Osteocyte (in vitro differentiated cells): ENCODE measurements around the gene AGTRAP. TPM values are rescaled to one million over a fixed set of nuclear protein-coding genes. Genes with fewer than 3 reads are reported as not detected.

ENCODE experiments used
- DNase-seq: peaks from one replicate; pipeline ENCODE4 v3.0.0; 2021; ENCODE audit warnings: mixed read lengths; ENCODE audit not compliant: unreplicated experiment; ENCODE audit errors: extremely low spot score
- H3K27ac Mint-ChIP-seq: one replicate; pipeline ENCODE4 v1.8.0; 2021; ENCODE audit warnings: mild to moderate bottlenecking, mixed read lengths; ENCODE audit not compliant: unreplicated experiment
- H3K27me3 Mint-ChIP-seq: one replicate; pipeline ENCODE4 v1.8.0; 2021; ENCODE audit warnings: mixed read lengths; ENCODE audit not compliant: unreplicated experiment
- H3K36me3 Mint-ChIP-seq: one replicate; pipeline ENCODE4 v1.8.0; 2021; ENCODE audit warnings: mixed read lengths; ENCODE audit not compliant: unreplicated experiment
- H3K4me1 Mint-ChIP-seq: one replicate; pipeline ENCODE4 v1.8.0; 2021; ENCODE audit warnings: mixed read lengths; ENCODE audit not compliant: unreplicated experiment
- H3K4me3 Mint-ChIP-seq: one replicate; pipeline ENCODE4 v1.8.0; 2021; ENCODE audit warnings: mild to moderate bottlenecking, moderate library complexity, mixed read lengths; ENCODE audit not compliant: unreplicated experiment
- H3K9me3 Mint-ChIP-seq: one replicate; pipeline ENCODE4 v1.8.0; 2021; ENCODE audit warnings: mixed read lengths; ENCODE audit not compliant: unreplicated experiment
- CTCF ChIP-seq: fragments of 200-600 bp; sonication (generic); IDR thresholded peaks from 2 replicates; pipeline ENCODE4 v1.5.0; 2021; ENCODE audit warnings: antibody characterized with exemption, mild to moderate bottlenecking, moderate library complexity
- total RNA-seq: library from RNA; stranded (reverse); gene quantifications from 2 replicates; pipeline ENCODE4 v1.2.1, GENCODE V29; 2021

The AGTRAP gene
- total RNA-seq, 1 donor from 2014 or later: 25.4 TPM

- no peaks in the 10 kb centered on the region for H3K9me3 Mint-ChIP-seq
These were observed 38.8 kb downstream of the AGTRAP start for GRCh38 chr1:11774753-11775152.

DNA sequence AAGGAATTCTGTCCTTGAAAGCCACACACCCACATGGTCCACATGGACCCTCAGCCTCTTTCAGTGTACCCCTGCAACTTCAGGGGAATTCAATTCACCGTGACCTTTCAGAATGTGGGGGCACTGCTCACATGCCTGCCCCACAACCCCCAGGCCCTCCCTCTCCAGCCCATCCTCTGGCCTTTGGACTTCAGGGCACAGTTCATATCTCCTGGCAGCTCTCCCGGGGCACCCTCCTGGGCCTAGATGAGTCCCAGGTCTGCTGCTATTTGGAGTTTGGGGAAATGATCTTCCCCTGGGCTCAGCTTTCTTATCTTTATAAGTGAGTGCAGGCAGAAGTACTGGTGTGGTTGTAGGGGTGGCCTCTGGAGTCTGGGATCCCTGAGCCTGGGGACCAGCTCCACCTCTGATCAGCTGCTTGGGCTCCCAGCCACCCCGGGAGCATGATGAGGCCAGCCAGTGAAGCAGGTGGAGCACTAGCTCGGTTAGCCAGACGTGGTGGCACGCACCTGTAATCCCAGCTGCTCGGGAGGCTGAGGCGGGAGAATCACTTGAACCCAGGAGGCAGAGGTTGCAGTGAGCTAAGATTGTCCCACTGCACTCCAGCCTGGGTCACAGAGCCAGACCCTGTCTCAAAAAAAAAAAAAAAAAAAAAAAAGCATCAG, 41.9 kb downstream of the AGTRAP start:
- H3K9me3 Mint-ChIP-seq: no peaks in the 10 kb centered on the region
- H3K27me3 Mint-ChIP-seq: no peaks in the 10 kb centered on the region
- H3K4me3 Mint-ChIP-seq: no peak overlapping the region
- H3K36me3 Mint-ChIP-seq: no peaks in the 10 kb centered on the region
- no peak for TF ChIP-seq CTCF
- no peaks in the 10 kb centered on the region for H3K4me1 Mint-ChIP-seq
- no peak for DNase-seq
- H3K27ac Mint-ChIP-seq: no peak overlapping the region

More at GRCh38 chr1:11774753-11775152, 38.8 kb downstream of the AGTRAP start:
- Mint-ChIP-seq H3K27me3 (no peaks in the 10 kb centered on the region), H3K27ac (no peak overlapping the region), H3K36me3 (no peaks in the 10 kb centered on the region), H3K4me3 (no peak overlapping the region), H3K4me1 (no peaks in the 10 kb centered on the region)
- no peak for DNase-seq
- TF ChIP-seq CTCF: no peak

GRCh38 chr1:11778336-11778735, 42.4 kb downstream of the AGTRAP start:
- H3K4me1 Mint-ChIP-seq: no peaks in the 10 kb centered on the region
- no peaks in the 10 kb centered on the region for H3K9me3 Mint-ChIP-seq
- no peak for TF ChIP-seq CTCF
- no peaks in the 10 kb centered on the region for H3K36me3 Mint-ChIP-seq
- H3K27me3 Mint-ChIP-seq: no peaks in the 10 kb centered on the region
- no peak for DNase-seq
- H3K27ac Mint-ChIP-seq: no peak overlapping the region
- H3K4me3 Mint-ChIP-seq: no peak overlapping the region

- Mint-ChIP-seq H3K36me3 (no peaks in the 10 kb centered on the region), H3K27ac (no peak overlapping the region), H3K27me3 (no peaks in the 10 kb centered on the region), H3K4me1 (no peaks in the 10 kb centered on the region), H3K9me3 (no peaks in the 10 kb centered on the region), H3K4me3 (no peak overlapping the region)
- no peak for DNase-seq
- no peak for TF ChIP-seq CTCF
These were observed 43.1 kb downstream of the AGTRAP start for GRCh38 chr1:11778844-11779623.

GRCh38 chr1:11779715-11780379, 43.9 kb downstream of the AGTRAP start:
- Mint-ChIP-seq H3K27ac (no peak overlapping the region), H3K27me3 (no peaks in the 10 kb centered on the region), H3K4me3 (no peak overlapping the region), H3K4me1 (no peaks in the 10 kb centered on the region), H3K9me3 (no peaks in the 10 kb centered on the region), H3K36me3 (no peaks in the 10 kb centered on the region)
- no peak for TF ChIP-seq CTCF
- DNase-seq: no peak
